Activated CD8-positive, alpha-beta T cell treated with anti-CD3 and anti-CD28 coated beads, Interleukin-2, amount 10 ng/mL, durations not matched to agents 7 days and 5 days (primary cell): ENCODE results near the gene TEAD1. TPM values are rescaled to one million over a fixed set of nuclear protein-coding genes. Genes with fewer than 3 reads are reported as not detected.
"Not testable (repeated sequence)": the region's sequence is repeated elsewhere in the genome, so short reads cannot be mapped to it uniquely, and the experiment has no call there.

Source experiments
- ATAC-seq: fragments of 150-1000 bp; cut with Tn5 transposase; one replicate; pipeline ENCODE4 v1.10.0; 2021; ENCODE audit warnings: moderate library complexity
- CTCF ChIA-PET: fragments of 350-600 bp; sonication (Branson Sonifier 250); formaldehyde crosslinking; loops from one replicate; lab custom pipeline; 2021; ENCODE audit warnings: antibody characterized with exemption; lab: Charles Lee
- POLR2A ChIA-PET: fragments of 350-600 bp; sonication (Branson Sonifier 250); formaldehyde crosslinking; loops from one replicate; lab custom pipeline; 2021; ENCODE audit warnings: antibody characterized with exemption; lab: Charles Lee
- DNase-seq: peaks from one replicate; pipeline ENCODE4 v3.0.0-alpha.2; 2020
- H3K27ac Mint-ChIP-seq: one replicate; pipeline ENCODE4 v1.8.0; 2021; ENCODE audit warnings: mild to moderate bottlenecking, mixed read lengths
- H3K27me3 Mint-ChIP-seq: one replicate; pipeline ENCODE4 v1.8.0; 2021; ENCODE audit warnings: low read depth, mixed read lengths
- H3K36me3 Mint-ChIP-seq: one replicate; pipeline ENCODE4 v1.8.0; 2021; ENCODE audit warnings: low read depth, mixed read lengths
- H3K4me1 Mint-ChIP-seq: one replicate; pipeline ENCODE4 v1.8.0; 2021; ENCODE audit warnings: low read depth, mixed read lengths
- H3K4me3 Mint-ChIP-seq: one replicate; pipeline ENCODE4 v1.8.0; 2021; ENCODE audit warnings: mild to moderate bottlenecking, mixed read lengths
- H3K9me3 Mint-ChIP-seq: one replicate; pipeline ENCODE4 v1.8.0; 2022; ENCODE audit warnings: mixed read lengths; ENCODE audit not compliant: insufficient read depth
- total RNA-seq, 2 experiments: library from RNA; stranded (reverse); gene quantifications; one replicate each; pipeline ENCODE4 v1.2.3, GENCODE V29; 2021

Gene TEAD1
- total RNA-seq, 2 experiments from 2014 or later: 0.05 TPM; not detected in 1

- Mint-ChIP-seq H3K4me3 (no peak overlapping the region), H3K4me1 (no peaks in the 10 kb centered on the region), H3K27me3 (peaks cover 3% of the 10 kb centered on the region), H3K9me3 (no peaks in the 10 kb centered on the region), H3K27ac (no peak overlapping the region), H3K36me3 (no peaks in the 10 kb centered on the region)
- ATAC-seq: no peak
- ChIA-PET CTCF (no interaction called here), POLR2A (no interaction called here)
- DNase-seq: no peak
Observed at GRCh38 chr11:12754021-12754420, 79.8 kb downstream of the TEAD1 start.

- no peak overlapping the region for H3K27ac Mint-ChIP-seq
- CTCF ChIA-PET: interaction anchor here (1.2 kb wide), 1 partner anchor 424 kb away, joined by 3 read pairs; no protein-coding TSS in a partner anchor
- no peaks in the 10 kb centered on the region for H3K36me3 Mint-ChIP-seq
- DNase-seq: no peak
- no peaks in the 10 kb centered on the region for H3K9me3 Mint-ChIP-seq
- H3K4me1 Mint-ChIP-seq: no peaks in the 10 kb centered on the region
- no peak overlapping the region for H3K4me3 Mint-ChIP-seq
- POLR2A ChIA-PET: no interaction called here
- no peak for ATAC-seq
- peaks cover 3% of the 10 kb centered on the region for H3K27me3 Mint-ChIP-seq
Observed at GRCh38 chr11:12754582-12755234, 80.5 kb downstream of the TEAD1 start.

- Mint-ChIP-seq H3K27ac (no peak overlapping the region), H3K4me1 (no peaks in the 10 kb centered on the region), H3K4me3 (no peak overlapping the region), H3K27me3 (peaks cover 3% of the 10 kb centered on the region), H3K36me3 (no peaks in the 10 kb centered on the region), H3K9me3 (no peaks in the 10 kb centered on the region)
- POLR2A ChIA-PET: no interaction called here
- CTCF ChIA-PET: interaction anchor here (0.6 to 1.2 kb wide), 2 partner anchors 18 to 425 kb away, joined by 3 read pairs; no protein-coding TSS in a partner anchor
- no peak for DNase-seq
- ATAC-seq: no peak
Observed at GRCh38 chr11:12755510-12756453, 81.6 kb downstream of the TEAD1 start.

- Mint-ChIP-seq H3K27me3 (peaks cover 3% of the 10 kb centered on the region), H3K4me1 (no peaks in the 10 kb centered on the region), H3K27ac (no peak overlapping the region), H3K4me3 (no peak overlapping the region), H3K9me3 (no peaks in the 10 kb centered on the region), H3K36me3 (no peaks in the 10 kb centered on the region)
- ChIA-PET CTCF (interaction anchor here (0.6 kb wide), 1 partner anchor 19 kb away, joined by 3 read pairs; no protein-coding TSS in a partner anchor), POLR2A (no interaction called here)
- ATAC-seq (no peak), DNase-seq (no peak)
Observed at GRCh38 chr11:12756454-12756806, 82.2 kb downstream of the TEAD1 start.

- Mint-ChIP-seq H3K4me3 (no peak overlapping the region), H3K36me3 (no peaks in the 10 kb centered on the region)
- CTCF ChIA-PET: no interaction called here
Observed at GRCh38 chr11:12756867-12757266, 82.6 kb downstream of the TEAD1 start.

GRCh38 chr11:12757416-12757815, 83.2 kb downstream of the TEAD1 start:
- Mint-ChIP-seq H3K4me1 (no peaks in the 10 kb centered on the region), H3K36me3 (no peaks in the 10 kb centered on the region), H3K27ac (no peak overlapping the region), H3K9me3 (no peaks in the 10 kb centered on the region), H3K27me3 (peaks cover 5% of the 10 kb centered on the region), H3K4me3 (no peak overlapping the region)
- ATAC-seq: no peak
- ChIA-PET CTCF (no interaction called here), POLR2A (no interaction called here)
- no peak for DNase-seq

More at GRCh38 chr11:12756867-12757266, 82.6 kb downstream of the TEAD1 start:
- DNase-seq (no peak), ATAC-seq (no peak)
- no peak overlapping the region for H3K27ac Mint-ChIP-seq
- H3K4me1 Mint-ChIP-seq: no peaks in the 10 kb centered on the region
- POLR2A ChIA-PET: no interaction called here
- H3K27me3 Mint-ChIP-seq: peaks cover 3% of the 10 kb centered on the region
- no peaks in the 10 kb centered on the region for H3K9me3 Mint-ChIP-seq

- POLR2A ChIA-PET, DNase-seq, H3K4me3 Mint-ChIP-seq, H3K9me3 Mint-ChIP-seq, ATAC-seq, H3K27me3 Mint-ChIP-seq, H3K27ac Mint-ChIP-seq, H3K4me1 Mint-ChIP-seq, H3K36me3 Mint-ChIP-seq: not testable (repeated sequence)
- CTCF ChIA-PET: interaction anchor here (0.6 kb wide), 1 partner anchor 83 kb away, joined by 3 read pairs; no protein-coding TSS in a partner anchor
Observed at GRCh38 chr11:12758117-12758516, 83.9 kb downstream of the TEAD1 start.

GRCh38 chr11:12761029-12761428, 86.8 kb downstream of the TEAD1 start:
- H3K27ac Mint-ChIP-seq: no peak overlapping the region
- CTCF ChIA-PET: no interaction called here
- no peak for ATAC-seq

GRCh38 chr11:12762278-12762677, 88.1 kb downstream of the TEAD1 start:
- ATAC-seq (no peak), DNase-seq (no peak)
- Mint-ChIP-seq H3K4me3 (no peak overlapping the region), H3K9me3 (no peaks in the 10 kb centered on the region), H3K4me1 (no peaks in the 10 kb centered on the region), H3K27ac (no peak overlapping the region), H3K27me3 (peaks cover 9% of the 10 kb centered on the region), H3K36me3 (no peaks in the 10 kb centered on the region)
- CTCF ChIA-PET: no interaction called here
- POLR2A ChIA-PET: no interaction called here

More at GRCh38 chr11:12761029-12761428, 86.8 kb downstream of the TEAD1 start:
- Mint-ChIP-seq H3K27me3 (peaks cover 8% of the 10 kb centered on the region), H3K4me1 (no peaks in the 10 kb centered on the region), H3K9me3 (no peaks in the 10 kb centered on the region), H3K36me3 (no peaks in the 10 kb centered on the region), H3K4me3 (no peak overlapping the region)
- no peak for DNase-seq
- POLR2A ChIA-PET: no interaction called here

- CTCF ChIA-PET: no interaction called here
- no peak for DNase-seq
- H3K4me1 Mint-ChIP-seq: no peaks in the 10 kb centered on the region
- H3K36me3 Mint-ChIP-seq: no peaks in the 10 kb centered on the region
- POLR2A ChIA-PET: no interaction called here
- no peak for ATAC-seq
- no peaks in the 10 kb centered on the region for H3K9me3 Mint-ChIP-seq
- H3K4me3 Mint-ChIP-seq: no peak overlapping the region
- H3K27ac Mint-ChIP-seq: no peak overlapping the region
- peaks cover 13% of the 10 kb centered on the region for H3K27me3 Mint-ChIP-seq
Observed at GRCh38 chr11:12762696-12763324, 88.6 kb downstream of the TEAD1 start.

- no peak overlapping the region for H3K4me3 Mint-ChIP-seq
- H3K27me3 Mint-ChIP-seq: peaks cover 15% of the 10 kb centered on the region
- no peak overlapping the region for H3K27ac Mint-ChIP-seq
- no peak for ATAC-seq
- H3K4me1 Mint-ChIP-seq: no peaks in the 10 kb centered on the region
- POLR2A ChIA-PET: no interaction called here
- CTCF ChIA-PET: no interaction called here
- no peaks in the 10 kb centered on the region for H3K36me3 Mint-ChIP-seq
- H3K9me3 Mint-ChIP-seq: no peaks in the 10 kb centered on the region
- no peak for DNase-seq
Observed at GRCh38 chr11:12764187-12764914, 90.1 kb downstream of the TEAD1 start.
